GM18508 (cell line): Measurements from ENCODE around the gene PRR5.

Experiments used
- ATAC-seq: cut with Tn5 transposase; IDR thresholded peaks from one replicate; pipeline ENCODE4 v1.9.1; 2021; ENCODE audit warnings: moderate number of reproducible peaks; ENCODE audit not compliant: insufficient read depth, unreplicated experiment

PRR5 gene

DNA sequence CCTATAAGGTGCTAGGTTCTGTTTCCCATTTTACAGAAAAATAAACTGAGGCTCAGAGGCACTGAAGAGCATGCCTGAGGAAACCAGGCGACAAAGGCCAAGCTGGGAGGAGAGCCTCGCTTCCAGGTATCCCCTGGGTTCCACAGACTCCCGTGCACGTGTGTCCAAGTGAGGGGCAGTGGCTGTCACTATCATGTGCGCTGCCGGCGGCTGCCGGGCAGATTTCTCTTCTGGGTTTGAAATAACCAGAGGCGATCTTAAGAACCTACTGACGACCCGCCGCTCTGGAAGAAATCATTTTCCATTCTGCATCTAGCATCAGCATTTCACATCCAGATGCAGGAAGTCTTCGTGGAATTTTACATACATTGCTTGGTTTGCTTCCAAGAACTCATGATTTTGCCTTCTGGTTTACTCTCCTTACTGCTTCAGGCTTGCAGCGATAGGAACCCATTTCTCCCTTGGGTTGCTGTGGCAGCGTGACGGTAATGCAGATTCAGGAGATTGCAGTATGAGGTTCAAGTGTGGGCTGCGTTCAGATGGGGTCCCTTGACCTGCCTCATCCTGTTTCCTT, 79.0 kb downstream of the PRR5 start:
- no peak for ATAC-seq

- no peak for ATAC-seq
Observed at GRCh38 chr22:44782363-44782963, 80.5 kb downstream of the PRR5 start.

- no peak for ATAC-seq
Observed at GRCh38 chr22:44783091-44783490, 81.1 kb downstream of the PRR5 start.

- ATAC-seq, result no peak
Observed at GRCh38 chr22:44783581-44783980, 81.6 kb downstream of the PRR5 start.

DNA sequence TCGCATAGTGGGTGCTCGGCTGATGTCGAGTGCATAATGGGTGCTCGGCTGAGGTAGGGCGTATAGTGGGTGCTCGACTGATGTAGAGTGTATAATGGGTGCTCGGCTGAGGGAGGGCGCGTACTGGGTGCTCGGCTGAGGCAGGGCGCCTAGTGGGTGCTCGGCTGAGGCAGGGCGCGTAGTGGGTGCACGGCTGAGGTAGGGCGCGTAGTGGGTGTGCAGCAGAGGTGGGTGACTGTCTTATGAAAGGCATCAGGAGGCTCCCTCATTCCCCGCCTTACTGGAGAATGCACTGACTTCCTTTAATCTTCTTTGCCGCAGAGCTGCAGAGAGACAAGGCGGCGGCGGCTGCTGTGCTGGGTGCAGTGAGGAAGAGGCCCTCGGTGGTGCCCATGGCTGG, 84.1 kb downstream of the PRR5 start:
- no peak for ATAC-seq

- ATAC-seq, result no peak
Observed at GRCh38 chr22:44786610-44787009, 84.6 kb downstream of the PRR5 start.
